Cardiac atrium fibroblast (primary cell): ENCODE data around the gene ARF5. TPM values are rescaled to one million over a fixed set of nuclear protein-coding genes. Genes with fewer than 3 reads are reported as not detected.

Source experiments
- total RNA-seq: library from RNA; depleted of rRNA; stranded (reverse); fragments of >200 nt; gene quantifications from 2 replicates; pipeline ENCODE4 v1.2.3, GENCODE V29; 2015

Gene ARF5
- 256 and 313 TPM in 2 replicates for total RNA-seq

DNA sequence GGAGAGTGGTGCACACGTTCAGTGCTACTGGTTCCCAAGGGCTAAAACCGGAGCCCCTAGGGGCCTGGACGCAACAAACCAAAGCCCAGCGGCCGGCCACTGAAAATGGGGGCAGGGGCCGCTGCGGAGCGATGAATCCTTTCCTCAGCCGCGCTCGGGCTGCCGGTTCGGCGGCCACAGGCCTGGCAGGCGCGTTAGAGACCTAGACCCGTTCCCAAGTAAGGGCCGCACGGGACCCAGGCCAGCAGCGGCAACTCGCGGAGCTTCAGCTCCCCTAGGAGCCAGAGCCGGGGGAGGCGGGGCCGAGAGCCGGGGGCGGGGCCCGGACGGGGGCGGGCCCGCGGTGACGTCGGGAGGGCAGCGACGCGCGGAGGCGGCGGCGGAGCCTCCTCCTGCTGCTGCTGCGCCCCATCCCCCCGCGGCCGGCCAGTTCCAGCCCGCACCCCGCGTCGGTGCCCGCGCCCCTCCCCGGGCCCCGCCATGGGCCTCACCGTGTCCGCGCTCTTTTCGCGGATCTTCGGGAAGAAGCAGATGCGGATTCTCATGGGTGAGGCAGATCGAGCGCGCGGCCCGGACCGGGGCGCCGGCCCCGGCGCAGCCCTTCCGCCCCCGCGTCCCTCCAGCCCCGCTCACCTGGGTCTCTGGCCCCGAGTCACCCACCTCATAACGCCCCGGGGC is at the start of gene ARF5:
Gene ARF5, plus strand, starts transcription at position 393 of the 678 bp plus-strand sequence. Its CDS starts 88 bp downstream, at position 481.

DNA sequence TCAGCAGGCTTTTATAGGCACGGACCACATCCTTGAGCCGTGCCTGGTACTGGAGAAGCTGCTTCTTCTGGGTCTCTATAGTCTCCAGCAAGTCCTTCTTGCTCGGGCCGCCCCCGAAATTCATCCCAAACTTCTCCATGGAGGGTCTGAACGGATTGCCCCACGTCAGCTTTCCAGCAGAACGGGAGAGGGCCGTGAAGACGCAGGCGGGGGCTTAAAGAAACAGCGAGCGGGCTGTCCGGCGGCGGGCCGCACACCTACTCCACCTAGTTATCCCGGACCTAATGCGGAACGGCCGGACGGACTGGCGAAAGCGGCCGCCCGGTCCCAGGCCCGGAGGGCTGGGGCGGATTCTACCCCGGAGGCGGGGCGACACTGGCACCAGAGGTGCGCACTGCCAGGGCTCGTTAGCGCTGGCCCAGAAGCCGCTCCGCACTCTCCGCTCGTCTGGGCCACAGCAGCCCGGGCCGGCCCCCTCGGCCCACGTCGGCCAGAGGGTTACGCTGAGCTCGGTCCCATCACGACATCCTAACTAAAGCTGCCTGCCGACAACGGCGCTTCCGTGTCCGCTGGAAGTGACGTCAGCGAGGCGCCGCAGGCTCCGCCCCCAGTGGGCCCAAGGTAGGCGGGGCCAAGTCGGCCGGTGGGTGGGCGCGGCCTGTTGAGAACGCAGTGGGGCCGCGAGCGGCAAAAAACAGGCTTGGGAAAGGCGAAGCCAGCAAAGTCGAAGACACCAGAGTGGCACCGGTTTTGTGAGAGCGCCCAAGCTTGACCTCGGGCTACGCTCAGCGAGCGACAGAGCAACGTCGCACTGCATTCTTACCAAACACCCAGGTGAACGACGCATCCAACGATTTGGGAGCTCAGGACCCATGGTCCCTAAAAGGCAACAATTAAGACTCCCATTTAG is 2.9 kb upstream of the ARF5 start, which contains the start of gene GCC1:
Gene GCC1, minus strand, starts transcription at position 553 of the 910 bp plus-strand sequence. Its CDS starts 414 bp downstream, at position 139.

DNA sequence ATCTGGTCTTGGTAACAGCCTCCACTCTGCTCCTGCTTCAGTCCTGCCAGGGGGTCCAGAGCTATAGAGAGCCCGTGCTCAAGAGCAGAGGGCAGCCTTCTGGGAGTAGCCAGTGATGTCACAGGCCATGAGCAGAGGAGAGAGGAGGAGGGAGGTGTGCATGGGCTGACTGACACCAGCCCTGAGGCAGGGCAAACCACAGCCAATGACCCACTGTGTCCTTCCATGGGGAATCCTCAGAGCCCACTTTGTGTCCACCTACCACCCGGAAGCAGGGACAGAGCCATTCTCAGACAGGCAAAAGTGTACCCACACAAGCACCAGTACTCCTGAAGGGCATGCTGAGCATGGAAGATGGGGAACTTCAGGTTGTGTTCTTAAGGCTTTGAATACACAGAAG is 29.8 kb downstream of the ARF5 start, which contains the start of gene PAX4:
Gene PAX4, minus strand, starts transcription at position 101 of the 400 bp plus-strand sequence. CDS start 2,214 bp downstream, outside the sequence.

Other genes starting within 250 kb of the ARF5 start
- 9.1 and 10.7 TPM in 2 replicates for gene ZNF800, start 195.7 kb upstream of the ARF5 start, total RNA-seq
- 15.5 and 19.0 TPM in 2 replicates for gene GCC1, start 2.8 kb upstream of the ARF5 start, total RNA-seq
- 2.7 and 6.0 TPM in 2 replicates for gene FSCN3, start 5.3 kb downstream of the ARF5 start, total RNA-seq
- gene PAX4, start 29.7 kb downstream of the ARF5 start, total RNA-seq: not detected in 2 replicates
- gene SND1, start 63.8 kb downstream of the ARF5 start, total RNA-seq: 214 and 252 TPM in 2 replicates